Choroid plexus epithelial cell (primary cell): ENCODE data around the gene PREX1.

Experiments
- DNase-seq: peaks from one replicate; pipeline ENCODE4 v3.0.0-alpha.2; 2010; ENCODE audit warnings: low read depth
- H3K4me3 ChIP-seq: 2 replicates; pipeline ENCODE4 v1.5.1; 2011; ENCODE audit warnings: low read depth, mild to moderate bottlenecking, control low read depth, low read length, moderate library complexity
- CTCF ChIP-seq: conservative IDR thresholded peaks from 2 replicates; pipeline ENCODE4 v1.5.1; 2011; ENCODE audit warnings: low read depth, mild to moderate bottlenecking, control low read depth, inconsistent platforms, low read length, moderate library complexity

PREX1 gene

DNA sequence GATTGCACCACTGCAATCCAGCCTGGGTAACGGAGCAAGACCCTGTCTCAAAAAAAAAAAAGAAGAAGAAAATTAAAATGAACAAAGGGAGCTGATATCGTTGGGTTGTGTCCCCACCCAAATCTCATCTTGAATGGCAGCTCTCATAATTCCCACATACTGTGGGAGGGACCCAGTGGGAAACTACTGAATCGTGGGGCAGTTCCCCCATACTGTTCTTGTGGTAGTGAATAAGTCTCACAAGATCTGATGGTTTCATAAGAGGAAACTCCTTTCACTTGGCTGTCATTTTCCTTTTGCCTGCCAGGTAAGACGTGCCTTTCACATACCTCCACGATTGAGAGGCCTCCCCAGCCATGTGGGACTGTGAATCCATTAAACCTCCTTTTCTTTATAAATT lies 149.4 kb downstream of the PREX1 start:
- H3K4me3 ChIP-seq: no peak overlapping the region
- DNase-seq: no peak
- TF ChIP-seq CTCF: no peak

GRCh38 chr20:48676795-48677460 lies 150.9 kb downstream of the PREX1 start:
- TF ChIP-seq CTCF: no peak
- H3K4me3 ChIP-seq: no peak overlapping the region
- DNase-seq: no peak

DNA sequence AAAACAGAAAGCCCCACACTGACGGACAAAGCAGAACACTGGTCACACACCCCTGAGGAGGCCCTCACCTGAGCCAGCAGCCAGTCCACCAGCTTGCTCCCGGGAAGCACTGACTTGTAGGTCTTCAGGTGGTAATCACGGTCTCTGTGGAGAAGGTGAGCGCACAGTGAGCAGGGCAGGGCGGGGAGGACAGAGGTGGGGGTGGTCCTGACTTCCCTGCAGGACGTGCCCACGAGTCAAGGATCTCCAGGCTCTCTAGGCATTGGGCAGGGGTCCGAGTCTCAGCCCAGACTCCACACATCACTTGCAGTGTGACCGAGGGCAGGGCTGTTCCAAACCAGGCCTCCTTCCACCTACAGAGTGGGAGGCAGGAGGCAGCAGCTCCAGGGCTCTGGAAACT lies 151.7 kb downstream of the PREX1 start:
- TF ChIP-seq CTCF: no peak
- no peak overlapping the region for H3K4me3 ChIP-seq
- DNase-seq: no peak

DNA sequence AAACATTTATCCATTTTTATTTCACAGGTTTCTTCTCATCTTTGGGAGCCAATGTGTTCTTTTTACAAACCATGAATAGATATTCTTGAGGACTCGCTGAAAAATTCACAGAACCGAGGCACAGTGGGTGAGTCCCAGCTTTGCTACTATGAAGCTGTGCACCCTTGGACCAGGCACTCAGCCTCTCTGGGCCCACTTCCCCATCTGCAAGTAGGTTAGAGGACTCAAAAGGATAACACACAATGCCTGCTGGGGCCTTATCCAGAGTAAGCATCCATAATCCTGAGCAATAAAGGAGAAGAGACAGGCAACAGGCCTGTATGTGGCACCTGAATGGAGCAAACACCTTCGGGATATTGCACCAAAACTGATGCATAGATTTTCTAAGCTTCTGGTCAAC lies 153.3 kb downstream of the PREX1 start:
- DNase-seq: no peak
- H3K4me3 ChIP-seq: no peak overlapping the region
- TF ChIP-seq CTCF: no peak

GRCh38 chr20:48673507-48673906 lies 154.3 kb downstream of the PREX1 start:
- no peak overlapping the region for H3K4me3 ChIP-seq
- DNase-seq: no peak
- no peak for TF ChIP-seq CTCF

- no peak for DNase-seq
- no peak for TF ChIP-seq CTCF
- no peak overlapping the region for H3K4me3 ChIP-seq
Observed at GRCh38 chr20:48672324-48672723, 155.5 kb downstream of the PREX1 start.

DNA sequence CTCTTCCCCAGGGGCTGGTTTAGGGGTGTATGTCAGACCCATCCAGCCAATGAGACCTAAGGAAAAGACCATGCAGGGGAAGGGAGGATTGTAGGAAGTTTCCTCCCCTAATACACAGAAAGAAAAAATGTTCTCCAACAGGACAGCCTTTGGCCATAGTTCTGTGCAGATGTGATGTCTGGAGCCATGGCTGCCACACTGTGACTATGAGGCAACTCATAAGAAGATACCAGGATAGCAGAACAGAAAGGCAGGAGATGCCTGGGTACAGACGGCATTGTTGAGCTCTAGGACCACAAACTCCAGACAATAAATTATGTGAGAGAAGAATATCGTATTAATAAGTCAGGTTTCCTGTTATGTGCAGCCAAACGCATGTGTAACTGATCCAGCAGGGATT lies 156.7 kb downstream of the PREX1 start:
- H3K4me3 ChIP-seq: no peak overlapping the region
- DNase-seq: no peak
- TF ChIP-seq CTCF: no peak
